Activated CD8-positive, alpha-beta T cell treated with anti-CD3 and anti-CD28 coated beads, Interleukin-2, amount 10 ng/mL, durations not matched to agents 7 days and 5 days (primary cell): ENCODE data around the gene PAN3. TPM values are rescaled to one million over a fixed set of nuclear protein-coding genes. Genes with fewer than 3 reads are reported as not detected.
"Not testable (repeated sequence)": the region's sequence is repeated elsewhere in the genome, so short reads cannot be mapped to it uniquely, and the experiment has no call there.

Experiments used
- ATAC-seq: fragments of 150-1000 bp; cut with Tn5 transposase; one replicate; pipeline ENCODE4 v1.10.0; 2021; ENCODE audit warnings: moderate library complexity
- CTCF ChIA-PET: fragments of 350-600 bp; sonication (Branson Sonifier 250); formaldehyde crosslinking; loops from one replicate; lab custom pipeline; 2021; ENCODE audit warnings: antibody characterized with exemption; lab: Charles Lee
- POLR2A ChIA-PET: fragments of 350-600 bp; sonication (Branson Sonifier 250); formaldehyde crosslinking; loops from one replicate; lab custom pipeline; 2021; ENCODE audit warnings: antibody characterized with exemption; lab: Charles Lee
- DNase-seq: peaks from one replicate; pipeline ENCODE4 v3.0.0-alpha.2; 2020
- H3K27ac Mint-ChIP-seq: one replicate; pipeline ENCODE4 v1.8.0; 2021; ENCODE audit warnings: mild to moderate bottlenecking, mixed read lengths
- H3K27me3 Mint-ChIP-seq: one replicate; pipeline ENCODE4 v1.8.0; 2021; ENCODE audit warnings: low read depth, mixed read lengths
- H3K36me3 Mint-ChIP-seq: one replicate; pipeline ENCODE4 v1.8.0; 2021; ENCODE audit warnings: low read depth, mixed read lengths
- H3K4me1 Mint-ChIP-seq: one replicate; pipeline ENCODE4 v1.8.0; 2021; ENCODE audit warnings: low read depth, mixed read lengths
- H3K4me3 Mint-ChIP-seq: one replicate; pipeline ENCODE4 v1.8.0; 2021; ENCODE audit warnings: mild to moderate bottlenecking, mixed read lengths
- H3K9me3 Mint-ChIP-seq: one replicate; pipeline ENCODE4 v1.8.0; 2022; ENCODE audit warnings: mixed read lengths; ENCODE audit not compliant: insufficient read depth
- total RNA-seq, 2 experiments: library from RNA; stranded (reverse); gene quantifications; one replicate each; pipeline ENCODE4 v1.2.3, GENCODE V29; 2021

The PAN3 gene
- total RNA-seq, 2 experiments from 2014 or later = 40.2 to 42.2 TPM

DNA sequence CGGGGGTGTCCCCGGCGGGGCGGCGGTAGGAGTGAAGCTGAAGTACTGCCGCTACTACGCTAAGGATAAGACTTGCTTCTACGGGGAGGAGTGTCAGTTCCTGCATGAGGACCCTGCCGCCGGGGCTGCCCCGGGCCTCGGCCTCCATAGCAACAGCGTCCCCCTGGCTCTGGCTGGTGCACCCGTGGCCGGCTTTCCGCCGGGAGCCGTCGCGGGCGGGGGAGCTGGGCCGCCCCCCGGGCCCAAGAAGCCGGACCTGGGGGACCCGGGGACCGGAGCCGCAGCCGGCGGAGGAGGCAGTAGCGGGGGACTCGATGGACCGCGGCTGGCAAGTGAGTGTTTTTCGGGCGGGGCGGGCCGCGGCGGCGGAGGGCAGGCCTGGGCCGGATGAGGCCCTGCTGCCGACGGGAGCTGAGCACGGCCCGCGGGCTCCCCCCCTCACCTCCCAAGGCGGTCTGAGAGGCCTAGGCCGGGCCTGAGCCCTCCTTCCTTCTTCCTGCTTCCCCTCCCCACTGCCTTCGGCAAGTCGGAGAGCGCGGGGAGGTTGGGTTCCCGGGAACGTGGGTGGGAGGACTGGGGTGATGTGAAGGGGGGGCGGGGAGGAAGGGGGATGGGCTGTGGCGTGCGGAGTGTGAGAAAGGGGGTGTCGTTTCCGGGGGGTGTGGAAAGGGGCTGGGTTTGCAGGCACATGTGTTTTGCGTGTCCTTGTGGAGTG, 568 bp downstream of the PAN3 start:
- H3K9me3 Mint-ChIP-seq = no peaks in the 10 kb centered on the region
- peak overlapping the region; percentile 98 for H3K27ac Mint-ChIP-seq
- H3K4me1 Mint-ChIP-seq = peaks cover 41% of the 10 kb centered on the region
- ChIA-PET CTCF (interaction anchor here (1.1 kb wide), 1 partner anchor 100 kb away, joined by 3 read pairs; no protein-coding TSS in a partner anchor), POLR2A (interaction anchor here (1.0 to 2.5 kb wide), 6 partner anchors 9 to 521 kb away, joined by 3 to 9 read pairs (median 4); partner anchors contain the start of gene POMP)
- H3K36me3 Mint-ChIP-seq = peaks cover 14% of the 10 kb centered on the region
- ATAC-seq = peak; percentile 76
- peak; percentile 94 for DNase-seq
- H3K27me3 Mint-ChIP-seq = no peaks in the 10 kb centered on the region
- peak overlapping the region; percentile 97 for H3K4me3 Mint-ChIP-seq

DNA sequence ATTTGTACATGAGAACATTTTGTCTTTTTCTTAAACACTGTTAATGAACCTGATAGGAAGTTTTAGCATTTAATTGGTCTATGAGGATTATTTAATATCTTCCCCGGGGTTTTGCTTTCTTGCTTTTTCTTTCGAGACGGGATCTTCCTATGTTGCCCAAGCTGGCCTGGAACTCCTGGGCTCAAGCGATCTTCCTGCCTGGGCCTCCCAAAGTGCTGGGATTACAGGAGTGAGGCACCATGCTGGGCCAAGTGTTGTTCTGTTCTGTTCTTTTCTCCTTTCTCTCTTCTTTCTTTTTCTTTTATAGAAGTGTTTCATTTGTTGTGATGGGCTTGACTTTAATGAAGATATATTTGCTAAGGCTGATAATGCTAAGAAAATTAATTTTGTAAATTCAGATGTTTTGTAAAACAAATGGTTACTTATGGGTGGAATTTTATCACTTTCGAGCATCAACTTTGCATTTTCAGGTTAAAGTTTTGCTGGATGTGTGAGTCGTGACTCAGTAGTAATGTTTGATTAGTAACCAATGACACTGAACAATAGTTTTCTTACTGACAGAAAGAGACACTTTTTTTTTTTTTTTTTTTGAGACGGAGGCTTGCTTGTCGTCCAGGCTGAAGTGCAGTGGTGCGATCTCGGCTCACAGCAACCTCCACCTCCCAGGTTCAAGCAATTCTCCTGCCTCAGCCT, 2.2 kb downstream of the PAN3 start:
- Mint-ChIP-seq H3K9me3 (no peaks in the 10 kb centered on the region), H3K27me3 (no peaks in the 10 kb centered on the region), H3K27ac (peak overlapping the region; percentile 95), H3K36me3 (peaks cover 19% of the 10 kb centered on the region), H3K4me3 (peak overlapping the region; percentile 97), H3K4me1 (peaks cover 41% of the 10 kb centered on the region)
- ChIA-PET POLR2A (interaction anchor here (0.7 to 2.5 kb wide), 3 partner anchors 15 to 278 kb away, joined by 3 to 7 read pairs (median 4); no protein-coding TSS in a partner anchor), CTCF (interaction anchor here (0.6 to 1.0 kb wide), 2 partner anchors 59 to 135 kb away, joined by 3 read pairs; no protein-coding TSS in a partner anchor)
- DNase-seq (no peak), ATAC-seq (no peak)

DNA sequence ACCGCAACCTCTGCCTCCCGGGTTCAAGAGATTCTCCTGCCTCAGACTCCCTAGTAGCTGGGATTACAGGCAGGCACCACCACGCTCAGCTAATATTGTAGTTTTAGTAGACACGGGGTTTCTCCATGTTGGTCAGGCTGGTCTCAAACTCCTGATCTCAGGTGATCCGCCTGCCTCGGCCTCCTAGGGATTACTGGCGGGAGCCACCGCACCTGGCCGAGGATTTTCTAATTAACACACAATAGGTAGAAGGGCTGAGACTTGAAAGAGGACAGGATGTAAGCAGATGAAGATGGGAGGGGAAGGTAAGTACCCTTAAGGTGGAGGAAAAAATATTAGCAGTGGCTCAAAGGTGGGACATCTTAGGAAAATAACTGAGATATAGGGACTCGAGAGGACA, 3.2 kb downstream of the PAN3 start:
- DNase-seq, CTCF ChIA-PET, H3K9me3 Mint-ChIP-seq, H3K4me3 Mint-ChIP-seq, POLR2A ChIA-PET, H3K27ac Mint-ChIP-seq, H3K27me3 Mint-ChIP-seq, ATAC-seq: not testable (repeated sequence)
- H3K36me3 Mint-ChIP-seq = peaks cover 25% of the 10 kb centered on the region
- H3K4me1 Mint-ChIP-seq = peaks cover 37% of the 10 kb centered on the region

DNA sequence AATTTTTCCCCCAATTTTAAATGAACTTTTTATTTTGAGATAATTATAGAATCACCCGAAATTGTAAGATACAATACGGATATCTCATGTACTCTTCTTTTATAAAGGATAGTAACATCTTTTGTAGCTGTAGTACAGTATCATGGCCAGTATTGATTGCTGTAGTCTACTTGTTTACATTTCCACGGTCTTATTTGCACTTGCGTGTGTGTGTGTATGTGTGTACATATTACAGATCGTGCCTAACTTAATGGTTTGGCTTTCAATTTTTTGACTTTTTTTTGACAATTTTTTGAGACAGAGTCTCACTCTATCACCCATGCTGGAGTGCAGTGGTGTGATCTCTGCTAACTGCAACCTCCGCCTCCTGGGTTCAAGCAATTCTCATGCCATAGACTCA, 6.7 kb downstream of the PAN3 start:
- Mint-ChIP-seq H3K4me3 (no peak overlapping the region), H3K4me1 (peaks cover 30% of the 10 kb centered on the region), H3K27me3 (no peaks in the 10 kb centered on the region), H3K9me3 (no peaks in the 10 kb centered on the region), H3K27ac (no peak overlapping the region), H3K36me3 (peaks cover 31% of the 10 kb centered on the region)
- ChIA-PET POLR2A (no interaction called here), CTCF (no interaction called here)
- no peak for DNase-seq
- ATAC-seq = no peak

DNA sequence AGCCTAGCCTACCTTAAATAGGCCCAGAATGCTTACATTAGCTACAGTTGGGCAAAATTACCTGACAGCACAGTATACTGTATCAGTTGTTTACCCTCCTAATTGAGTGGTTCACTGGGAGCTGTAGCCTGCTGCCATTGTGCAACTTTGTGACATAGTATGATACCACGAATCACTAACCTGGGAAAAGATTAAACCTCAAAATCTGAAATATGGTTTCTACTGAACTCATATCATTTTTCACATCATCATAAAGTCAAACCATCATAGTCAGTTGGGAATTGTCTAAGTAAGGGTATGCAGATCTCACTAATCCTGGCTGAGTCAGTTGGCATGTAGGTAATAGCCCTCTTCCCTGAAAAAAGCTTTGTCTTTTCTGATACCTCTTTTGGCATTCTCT, 9.2 kb downstream of the PAN3 start:
- no peak overlapping the region for H3K4me3 Mint-ChIP-seq
- peaks cover 10% of the 10 kb centered on the region for H3K4me1 Mint-ChIP-seq
- no peak overlapping the region for H3K27ac Mint-ChIP-seq
- CTCF ChIA-PET = no interaction called here
- H3K27me3 Mint-ChIP-seq = no peaks in the 10 kb centered on the region
- DNase-seq = no peak
- peaks cover under 1% of the 10 kb centered on the region for H3K9me3 Mint-ChIP-seq
- POLR2A ChIA-PET = interaction anchor here (1.1 kb wide), 1 partner anchor 8 kb away, joined by 3 read pairs; no protein-coding TSS in a partner anchor
- ATAC-seq = no peak
- peaks cover 27% of the 10 kb centered on the region for H3K36me3 Mint-ChIP-seq

DNA sequence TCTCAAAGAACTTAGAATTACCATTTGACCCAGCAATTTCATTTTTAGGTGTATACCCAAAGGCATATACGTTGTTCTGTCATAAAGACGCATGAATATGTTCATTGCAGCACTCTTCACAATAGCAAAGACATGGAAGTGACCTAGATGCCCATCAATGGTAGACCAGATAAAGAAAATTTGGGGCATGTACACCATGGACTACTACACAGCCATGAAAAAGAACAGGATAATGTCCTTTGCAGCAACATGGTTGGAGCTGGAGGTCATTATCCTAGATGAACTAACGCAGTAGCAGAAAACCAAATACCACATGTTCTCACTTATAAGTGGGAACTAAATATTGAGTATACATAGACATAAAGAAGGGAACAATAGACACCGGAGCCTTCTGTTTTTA, 20.7 kb downstream of the PAN3 start:
- no peak overlapping the region for H3K4me3 Mint-ChIP-seq
- peaks cover 7% of the 10 kb centered on the region for H3K4me1 Mint-ChIP-seq
- ATAC-seq = no peak
- CTCF ChIA-PET = no interaction called here
- peaks cover 18% of the 10 kb centered on the region for H3K9me3 Mint-ChIP-seq
- peaks cover 27% of the 10 kb centered on the region for H3K36me3 Mint-ChIP-seq
- DNase-seq = no peak
- POLR2A ChIA-PET = no interaction called here
- H3K27ac Mint-ChIP-seq = no peak overlapping the region
- H3K27me3 Mint-ChIP-seq = no peaks in the 10 kb centered on the region

DNA sequence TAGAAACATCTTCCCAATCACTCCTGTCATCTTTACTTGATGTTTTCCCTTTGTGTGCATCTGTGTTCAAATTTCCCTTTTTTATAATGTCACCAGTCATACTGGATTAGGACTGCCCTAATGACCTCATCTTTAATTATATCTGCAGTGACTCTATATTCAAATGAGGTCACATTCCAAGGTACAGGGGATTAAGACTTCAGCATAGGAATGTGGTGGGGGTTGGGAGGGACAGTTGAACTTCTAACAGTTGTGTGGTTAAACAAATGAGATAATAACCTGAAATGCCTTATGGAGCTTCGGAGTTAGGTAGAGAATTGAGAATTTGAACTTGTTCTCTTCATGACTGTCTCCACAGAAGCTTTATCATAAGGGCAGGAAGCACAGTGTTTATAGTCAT, 23.0 kb downstream of the PAN3 start:
- ATAC-seq (no peak), DNase-seq (no peak)
- ChIA-PET POLR2A (no interaction called here), CTCF (no interaction called here)
- H3K36me3 Mint-ChIP-seq = peaks cover 19% of the 10 kb centered on the region
- H3K27ac Mint-ChIP-seq = no peak overlapping the region
- peaks cover 7% of the 10 kb centered on the region for H3K4me1 Mint-ChIP-seq
- no peak overlapping the region for H3K4me3 Mint-ChIP-seq
- H3K27me3 Mint-ChIP-seq = no peaks in the 10 kb centered on the region
- H3K9me3 Mint-ChIP-seq = peaks cover 18% of the 10 kb centered on the region

DNA sequence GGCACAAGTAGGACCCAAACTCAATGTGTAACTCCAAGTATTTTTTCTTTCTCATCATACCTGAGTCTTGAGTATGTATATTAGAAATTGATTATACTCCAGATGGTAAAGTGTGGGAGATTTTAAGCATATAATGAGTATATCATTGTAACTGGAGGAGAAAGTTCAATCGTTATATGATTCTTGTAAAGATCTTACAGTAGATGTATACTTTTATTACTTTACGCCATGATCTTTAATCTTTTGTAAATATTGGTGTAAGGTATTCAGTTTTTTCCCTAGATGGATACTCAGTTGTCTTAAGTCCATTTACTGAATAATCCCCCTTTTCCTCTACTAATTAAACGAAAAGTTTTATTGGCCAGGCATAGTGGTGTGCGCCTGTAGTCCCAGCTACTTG, 25.2 kb downstream of the PAN3 start:
- ATAC-seq = no peak
- ChIA-PET POLR2A (no interaction called here), CTCF (no interaction called here)
- H3K27ac Mint-ChIP-seq = no peak overlapping the region
- no peak for DNase-seq
- H3K27me3 Mint-ChIP-seq = no peaks in the 10 kb centered on the region
- H3K4me3 Mint-ChIP-seq = no peak overlapping the region
- H3K9me3 Mint-ChIP-seq = peaks cover 5% of the 10 kb centered on the region
- peaks cover 4% of the 10 kb centered on the region for H3K36me3 Mint-ChIP-seq
- peaks cover 7% of the 10 kb centered on the region for H3K4me1 Mint-ChIP-seq

DNA sequence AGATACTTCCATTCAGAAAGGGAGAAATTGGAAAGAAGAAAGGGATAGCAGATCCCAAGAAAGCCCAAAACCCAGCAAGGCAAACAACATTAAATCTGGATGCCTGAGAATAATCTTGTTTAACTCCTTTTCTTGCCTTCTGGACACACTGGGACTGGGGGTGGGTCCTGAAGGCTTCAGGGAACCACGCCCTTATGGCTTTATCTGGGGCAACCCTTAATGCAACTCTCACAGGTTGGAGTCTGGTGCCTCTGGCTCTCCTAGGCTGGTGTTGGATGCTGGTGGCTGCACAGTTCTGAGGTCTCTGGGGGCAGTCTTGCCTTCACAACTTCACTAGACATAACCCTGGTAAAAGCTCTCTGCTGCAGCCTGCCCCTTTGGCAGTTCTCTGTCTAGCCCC, 27.9 kb downstream of the PAN3 start:
- H3K27me3 Mint-ChIP-seq = no peaks in the 10 kb centered on the region
- H3K36me3 Mint-ChIP-seq = peaks cover 8% of the 10 kb centered on the region
- no peak for DNase-seq
- H3K4me1 Mint-ChIP-seq = peaks cover 4% of the 10 kb centered on the region
- no peaks in the 10 kb centered on the region for H3K9me3 Mint-ChIP-seq
- CTCF ChIA-PET = no interaction called here
- no peak for ATAC-seq
- no peak overlapping the region for H3K27ac Mint-ChIP-seq
- no peak overlapping the region for H3K4me3 Mint-ChIP-seq
- POLR2A ChIA-PET = no interaction called here

DNA sequence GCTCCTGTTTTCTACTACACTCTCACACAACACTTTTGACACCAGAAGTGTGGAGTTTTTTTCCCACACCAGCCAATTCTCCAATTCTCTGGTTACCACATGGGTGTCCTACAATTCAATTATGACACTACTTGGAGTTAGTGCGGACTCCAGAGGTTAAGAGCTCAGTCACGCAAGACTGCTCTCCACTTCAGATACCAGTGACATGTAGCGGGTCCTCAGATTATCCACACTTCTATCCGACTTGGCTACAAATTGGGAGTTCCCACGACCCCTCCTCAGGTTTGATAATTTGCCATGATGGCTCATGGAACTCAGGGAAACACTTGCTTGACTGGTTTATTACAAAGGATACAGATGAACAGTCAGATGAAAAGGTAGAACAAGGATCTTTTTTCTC, 32.9 kb downstream of the PAN3 start:
- DNase-seq = no peak
- Mint-ChIP-seq H3K27me3 (no peaks in the 10 kb centered on the region), H3K36me3 (peaks cover 14% of the 10 kb centered on the region), H3K27ac (no peak overlapping the region), H3K9me3 (no peaks in the 10 kb centered on the region), H3K4me3 (no peak overlapping the region), H3K4me1 (no peaks in the 10 kb centered on the region)
- POLR2A ChIA-PET = no interaction called here
- ATAC-seq = no peak
- CTCF ChIA-PET = no interaction called here

DNA sequence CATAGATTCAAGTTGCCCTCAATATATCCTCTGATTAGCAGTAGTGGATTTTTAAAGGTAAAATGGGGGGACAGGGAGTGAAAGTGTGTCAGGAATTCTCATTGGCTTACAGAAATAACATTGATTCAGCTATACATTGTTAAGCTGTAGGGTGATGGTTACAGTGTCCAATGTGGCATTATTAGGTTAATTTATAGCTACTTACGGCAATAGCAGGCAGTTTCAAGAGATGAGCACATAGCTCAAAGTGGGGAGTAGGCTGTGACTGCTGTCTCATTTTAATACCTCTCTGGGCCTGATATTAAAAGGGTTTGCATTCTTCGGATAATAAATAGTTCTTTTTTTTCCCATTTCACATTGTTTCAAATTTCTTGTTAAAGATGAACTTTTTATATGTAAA, 34.6 kb downstream of the PAN3 start:
- Mint-ChIP-seq H3K9me3 (no peaks in the 10 kb centered on the region), H3K4me3 (no peak overlapping the region), H3K27me3 (no peaks in the 10 kb centered on the region), H3K36me3 (peaks cover 20% of the 10 kb centered on the region), H3K27ac (no peak overlapping the region), H3K4me1 (no peaks in the 10 kb centered on the region)
- DNase-seq (no peak), ATAC-seq (no peak)
- CTCF ChIA-PET = no interaction called here
- POLR2A ChIA-PET = no interaction called here

DNA sequence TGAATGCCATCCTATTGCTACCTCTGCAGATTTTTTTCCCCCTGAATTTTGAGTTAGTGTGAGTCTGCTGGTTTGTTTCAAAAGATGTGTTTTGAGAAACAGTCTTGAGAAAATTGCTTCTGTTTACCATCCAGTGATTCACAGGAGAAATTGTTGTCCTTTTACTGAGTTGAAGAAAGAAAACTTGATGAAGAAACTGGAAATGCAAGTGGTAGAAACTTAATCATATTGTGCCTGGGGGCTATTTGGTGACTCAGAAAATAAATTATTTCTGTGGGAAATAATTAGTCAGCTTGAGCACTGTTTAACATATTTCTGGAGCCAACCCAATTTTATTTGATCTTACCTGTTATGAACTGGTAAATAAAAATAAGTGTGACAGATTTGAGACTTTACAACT, 35.4 kb downstream of the PAN3 start:
- H3K9me3 Mint-ChIP-seq = no peaks in the 10 kb centered on the region
- no peaks in the 10 kb centered on the region for H3K4me1 Mint-ChIP-seq
- H3K4me3 Mint-ChIP-seq = no peak overlapping the region
- H3K36me3 Mint-ChIP-seq = peaks cover 25% of the 10 kb centered on the region
- DNase-seq = no peak
- ChIA-PET CTCF (no interaction called here), POLR2A (no interaction called here)
- H3K27ac Mint-ChIP-seq = no peak overlapping the region
- no peak for ATAC-seq
- H3K27me3 Mint-ChIP-seq = no peaks in the 10 kb centered on the region
